KMS-11 (cell line): ENCODE measurements around the gene CNTN5.

Experiments
- H2AFZ ChIP-seq: fragments of 200-600 bp; sonication (generic); 2 replicates; pipeline ENCODE4 v1.6.1; 2016; ENCODE audit warnings: antibody characterized with exemption, mixed run types, low read depth
- H3K27ac ChIP-seq: fragments of 200-600 bp; sonication (generic); 2 replicates; pipeline ENCODE4 v1.6.1; 2016; ENCODE audit warnings: mild to moderate bottlenecking, mixed run types
- H3K27me3 ChIP-seq: fragments of 200-600 bp; sonication (generic); 2 replicates; pipeline ENCODE4 v1.6.1; 2017; ENCODE audit warnings: mild to moderate bottlenecking, low read depth, mixed run types, moderate library complexity; ENCODE audit not compliant: insufficient read depth
- H3K36me3 ChIP-seq: fragments of 200-600 bp; sonication (generic); 2 replicates; pipeline ENCODE4 v1.6.1; 2017; ENCODE audit warnings: mild to moderate bottlenecking, mixed run types; ENCODE audit not compliant: insufficient read depth
- H3K4me1 ChIP-seq: fragments of 200-600 bp; sonication (generic); 2 replicates; pipeline ENCODE4 v1.6.1; 2016; ENCODE audit warnings: mild to moderate bottlenecking, low read depth, mixed run types; ENCODE audit not compliant: poor library complexity, severe bottlenecking
- H3K4me2 ChIP-seq: fragments of 200-600 bp; sonication (generic); 2 replicates; pipeline ENCODE4 v1.7.0; 2016; ENCODE audit warnings: mild to moderate bottlenecking, mixed run types
- H3K4me3 ChIP-seq: fragments of 200-600 bp; sonication (generic); IDR thresholded peaks from 2 replicates; pipeline ENCODE4 v1.6.1; 2017; ENCODE audit warnings: low read depth, low read length, mixed read lengths; ENCODE audit not compliant: insufficient read depth
- H3K79me2 ChIP-seq: fragments of 200-600 bp; sonication (generic); 2 replicates; pipeline ENCODE4 v1.6.1; 2016; ENCODE audit warnings: low read depth, mixed run types; ENCODE audit not compliant: insufficient read depth
- H3K9ac ChIP-seq: fragments of 200-600 bp; sonication (generic); 2 replicates; pipeline ENCODE4 v1.6.1; 2016; ENCODE audit warnings: mild to moderate bottlenecking, mixed run types
- H4K20me1 ChIP-seq: fragments of 200-600 bp; sonication (generic); 2 replicates; pipeline ENCODE4 v1.6.1; 2016; ENCODE audit warnings: mild to moderate bottlenecking, mixed run types; ENCODE audit not compliant: insufficient read depth
- TF ChIP-seq, protein P1 (sequence below): fragments of 200-600 bp; sonication (generic); conservative IDR thresholded peaks from 2 replicates; pipeline ENCODE4 v1.6.1; 2017; ENCODE audit warnings: low read depth, mild to moderate bottlenecking, antibody characterized with exemption, low read length, moderate library complexity, mixed read lengths

The CNTN5 gene

DNA sequence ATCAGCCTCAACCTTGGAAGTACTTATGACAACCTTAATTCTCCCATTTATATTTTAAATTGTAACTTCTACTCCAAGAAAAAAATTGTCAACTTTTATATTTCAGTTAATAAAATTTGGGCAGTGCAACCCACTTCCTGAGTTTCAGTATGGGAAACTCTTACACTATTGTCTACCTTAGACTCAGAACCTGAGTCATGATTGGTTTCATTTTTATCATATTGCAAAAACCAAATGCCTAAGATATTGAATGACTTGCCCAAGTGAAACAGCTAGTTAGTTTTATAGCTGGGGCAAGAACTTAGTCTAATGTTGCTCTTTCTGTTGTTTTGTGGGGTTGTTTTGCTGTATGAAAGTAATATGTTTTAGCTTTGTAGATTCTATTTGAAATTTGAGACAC lies 1332.3 kb downstream of the CNTN5 start:
- Histone ChIP-seq H3K27me3 (no peaks in the 10 kb centered on the region), H3K36me3 (no peaks in the 10 kb centered on the region), H3K4me1 (peaks cover 9% of the 10 kb centered on the region), H4K20me1 (no peaks in the 10 kb centered on the region), H3K4me2 (no peak overlapping the region), H3K27ac (no peak overlapping the region), H2AFZ (no peak overlapping the region), H3K79me2 (no peaks in the 10 kb centered on the region), H3K9ac (no peak overlapping the region), H3K4me3 (no peak overlapping the region)
- TF ChIP-seq, protein P1, sequence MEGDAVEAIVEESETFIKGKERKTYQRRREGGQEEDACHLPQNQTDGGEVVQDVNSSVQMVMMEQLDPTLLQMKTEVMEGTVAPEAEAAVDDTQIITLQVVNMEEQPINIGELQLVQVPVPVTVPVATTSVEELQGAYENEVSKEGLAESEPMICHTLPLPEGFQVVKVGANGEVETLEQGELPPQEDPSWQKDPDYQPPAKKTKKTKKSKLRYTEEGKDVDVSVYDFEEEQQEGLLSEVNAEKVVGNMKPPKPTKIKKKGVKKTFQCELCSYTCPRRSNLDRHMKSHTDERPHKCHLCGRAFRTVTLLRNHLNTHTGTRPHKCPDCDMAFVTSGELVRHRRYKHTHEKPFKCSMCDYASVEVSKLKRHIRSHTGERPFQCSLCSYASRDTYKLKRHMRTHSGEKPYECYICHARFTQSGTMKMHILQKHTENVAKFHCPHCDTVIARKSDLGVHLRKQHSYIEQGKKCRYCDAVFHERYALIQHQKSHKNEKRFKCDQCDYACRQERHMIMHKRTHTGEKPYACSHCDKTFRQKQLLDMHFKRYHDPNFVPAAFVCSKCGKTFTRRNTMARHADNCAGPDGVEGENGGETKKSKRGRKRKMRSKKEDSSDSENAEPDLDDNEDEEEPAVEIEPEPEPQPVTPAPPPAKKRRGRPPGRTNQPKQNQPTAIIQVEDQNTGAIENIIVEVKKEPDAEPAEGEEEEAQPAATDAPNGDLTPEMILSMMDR = no peak

DNA sequence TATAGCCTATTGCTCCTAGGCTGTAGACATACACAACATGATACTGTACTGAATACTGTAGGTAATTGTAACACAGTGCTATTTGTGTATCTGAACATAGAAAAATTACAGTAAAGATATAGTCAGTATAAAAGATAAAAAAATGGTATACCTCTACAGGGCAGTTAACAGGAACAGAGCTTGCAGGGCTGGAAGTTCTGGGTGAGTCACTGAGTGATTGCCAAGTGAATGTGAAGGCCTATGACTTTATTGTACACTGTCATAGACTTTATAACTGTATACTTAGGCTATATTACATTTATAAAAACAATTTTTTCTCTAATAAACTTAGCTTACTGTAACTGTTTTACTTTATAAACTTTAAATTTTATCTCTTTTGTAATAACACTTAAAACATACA lies 1334.0 kb downstream of the CNTN5 start:
- Histone ChIP-seq H3K36me3 (no peaks in the 10 kb centered on the region), H4K20me1 (no peaks in the 10 kb centered on the region), H3K27me3 (no peaks in the 10 kb centered on the region), H3K4me2 (no peak overlapping the region), H3K79me2 (no peaks in the 10 kb centered on the region), H2AFZ (no peak overlapping the region), H3K27ac (no peak overlapping the region), H3K9ac (no peak overlapping the region), H3K4me3 (no peak overlapping the region), H3K4me1 (peaks cover 9% of the 10 kb centered on the region)
- TF ChIP-seq, protein P1 = no peak

DNA sequence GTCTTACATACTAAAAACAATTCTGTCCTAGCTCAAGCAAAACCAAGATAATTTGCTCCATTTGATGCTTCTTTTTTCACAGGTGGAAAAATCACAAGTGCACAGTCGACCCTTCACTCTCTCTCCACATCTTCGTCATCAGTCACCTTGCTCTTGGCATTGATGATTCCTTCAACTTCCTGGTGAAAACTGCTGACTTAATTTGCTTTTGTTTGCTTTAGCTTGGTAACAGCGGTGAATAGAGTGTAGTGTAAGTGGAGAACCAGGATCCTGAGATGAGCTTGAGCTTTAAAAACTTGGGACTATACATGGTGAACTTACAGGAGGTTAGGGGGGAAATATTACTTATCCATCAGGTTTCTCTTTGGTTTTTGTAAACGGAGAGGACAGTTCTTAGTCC lies 1335.3 kb downstream of the CNTN5 start:
- Histone ChIP-seq H3K27me3 (no peaks in the 10 kb centered on the region), H3K36me3 (no peaks in the 10 kb centered on the region), H3K4me1 (peaks cover 9% of the 10 kb centered on the region), H2AFZ (no peak overlapping the region), H3K27ac (no peak overlapping the region), H3K4me3 (no peak overlapping the region), H3K4me2 (no peak overlapping the region), H3K9ac (no peak overlapping the region), H3K79me2 (no peaks in the 10 kb centered on the region), H4K20me1 (no peaks in the 10 kb centered on the region)
- TF ChIP-seq, protein P1 = no peak

DNA sequence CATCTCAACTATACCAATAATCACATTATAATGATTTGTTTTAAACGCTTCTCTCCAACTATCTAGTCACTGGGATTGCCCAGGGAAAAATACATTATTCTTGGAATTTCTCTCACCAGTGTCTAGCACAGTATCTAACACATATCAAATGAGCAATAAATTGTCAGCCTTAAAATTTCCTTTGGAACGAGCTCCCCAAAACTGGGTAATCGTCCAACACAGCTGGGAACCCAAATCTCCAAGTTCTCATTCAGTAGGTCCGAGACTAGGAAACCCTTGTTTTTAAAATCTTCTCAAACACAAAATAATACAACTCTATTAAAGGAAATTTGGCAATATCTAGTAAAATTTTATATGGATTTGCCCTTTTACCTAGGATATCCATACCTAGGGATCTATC lies 1338.5 kb downstream of the CNTN5 start:
- TF ChIP-seq, protein P1 = no peak
- H4K20me1 ChIP-seq = no peaks in the 10 kb centered on the region

More for the DNA sequence above, 1338.5 kb downstream of the CNTN5 start:
- Histone ChIP-seq H3K79me2 (no peaks in the 10 kb centered on the region), H2AFZ (no peak overlapping the region), H3K36me3 (no peaks in the 10 kb centered on the region), H3K4me3 (no peak overlapping the region), H3K27ac (no peak overlapping the region), H3K4me2 (no peak overlapping the region), H3K9ac (no peak overlapping the region), H3K4me1 (no peaks in the 10 kb centered on the region), H3K27me3 (no peaks in the 10 kb centered on the region)
